Adipocyte (in vitro differentiated cells): ENCODE results near the gene HOXA5.

ENCODE experiments used
- DNase-seq: peaks from one replicate; pipeline ENCODE4 v3.0.0-alpha.2; 2015; ENCODE audit warnings: low read depth
- H3K27me3 ChIP-seq: replicated peaks from 2 replicates; pipeline ENCODE4 v1.7.0; 2013; ENCODE audit warnings: mild to moderate bottlenecking, low read length, moderate library complexity; ENCODE audit not compliant: control insufficient read depth, insufficient read depth
- H3K36me3 ChIP-seq: 2 replicates; pipeline ENCODE4 v1.7.0; 2013; ENCODE audit warnings: low read length, mild to moderate bottlenecking, moderate library complexity; ENCODE audit not compliant: control insufficient read depth, insufficient read depth, severe bottlenecking
- H3K4me1 ChIP-seq: 2 replicates; pipeline ENCODE4 v1.7.0; 2013; ENCODE audit warnings: mild to moderate bottlenecking, low read length, moderate library complexity; ENCODE audit not compliant: control insufficient read depth, insufficient read depth
- H3K4me3 ChIP-seq: 2 replicates; pipeline ENCODE4 v1.7.0; 2013; ENCODE audit warnings: mild to moderate bottlenecking, low read length, moderate library complexity
- H3K9ac ChIP-seq: 2 replicates; pipeline ENCODE4 v1.7.0; 2013; ENCODE audit warnings: mild to moderate bottlenecking, low read length, moderate library complexity
- H3K9me3 ChIP-seq: 2 replicates; pipeline ENCODE4 v1.7.0; 2013; ENCODE audit warnings: mild to moderate bottlenecking, low read length, moderate library complexity; ENCODE audit not compliant: control insufficient read depth

Gene HOXA5

GRCh38 chr7:27148031-27148755, 4.7 kb upstream of the HOXA5 start:
- H3K27me3 ChIP-seq, result no peaks in the 10 kb centered on the region
- peak overlapping the region; percentile 97 for H3K9ac ChIP-seq
- H3K36me3 ChIP-seq, result peaks cover 16% of the 10 kb centered on the region
- no peak for DNase-seq
- H3K4me3 ChIP-seq, result peak overlapping the region; percentile 94
- H3K9me3 ChIP-seq, result no peaks in the 10 kb centered on the region
- H3K4me1 ChIP-seq, result peaks cover 40% of the 10 kb centered on the region

- Histone ChIP-seq H3K9me3 (no peaks in the 10 kb centered on the region), H3K27me3 (no peaks in the 10 kb centered on the region), H3K4me1 (peaks cover 36% of the 10 kb centered on the region), H3K36me3 (peaks cover 16% of the 10 kb centered on the region), H3K9ac (peak within 1 kb of the TSS; percentile 97), H3K4me3 (peak within 1 kb of the TSS; percentile 94)
- DNase-seq, result no peak
Measured at GRCh38 chr7:27147199-27148030, 3.9 kb upstream of the HOXA5 start, which contains the start of gene HOXA6. TSS of gene HOXA6 (minus strand) at chr7:27147774. CDS start at chr7:27147749, 25 bp downstream.

GRCh38 chr7:27146491-27147198, 3.2 kb upstream of the HOXA5 start:
- no peak for DNase-seq
- Histone ChIP-seq H3K27me3 (no peaks in the 10 kb centered on the region), H3K4me1 (peaks cover 36% of the 10 kb centered on the region), H3K9me3 (no peaks in the 10 kb centered on the region), H3K9ac (peak overlapping the region; percentile 88), H3K36me3 (peaks cover 18% of the 10 kb centered on the region), H3K4me3 (peak overlapping the region; percentile 94)

GRCh38 chr7:27145914-27146412, 2.5 kb upstream of the HOXA5 start:
- Histone ChIP-seq H3K4me3 (peak overlapping the region; percentile 94), H3K4me1 (peaks cover 39% of the 10 kb centered on the region), H3K36me3 (peaks cover 25% of the 10 kb centered on the region), H3K9me3 (no peaks in the 10 kb centered on the region), H3K27me3 (no peaks in the 10 kb centered on the region), H3K9ac (peak overlapping the region; percentile 88)
- DNase-seq, result no peak

- peak overlapping the region; percentile 88 for H3K9ac ChIP-seq
- peaks cover 25% of the 10 kb centered on the region for H3K36me3 ChIP-seq
- no peak for DNase-seq
Measured at GRCh38 chr7:27145165-27145913, 1.9 kb upstream of the HOXA5 start.

GRCh38 chr7:27144781-27145164, 1.3 kb upstream of the HOXA5 start:
- peaks cover 50% of the 10 kb centered on the region for H3K4me1 ChIP-seq
- H3K27me3 ChIP-seq, result no peaks in the 10 kb centered on the region
- H3K9me3 ChIP-seq, result no peaks in the 10 kb centered on the region
- DNase-seq, result no peak
- peak overlapping the region; percentile 94 for H3K4me3 ChIP-seq
- peak overlapping the region; percentile 88 for H3K9ac ChIP-seq
- H3K36me3 ChIP-seq, result peaks cover 25% of the 10 kb centered on the region

More at GRCh38 chr7:27145165-27145913, 1.9 kb upstream of the HOXA5 start:
- Histone ChIP-seq H3K4me1 (peaks cover 44% of the 10 kb centered on the region), H3K27me3 (no peaks in the 10 kb centered on the region), H3K4me3 (peak overlapping the region; percentile 94), H3K9me3 (no peaks in the 10 kb centered on the region)

GRCh38 chr7:27143950-27144780, 684 bp upstream of the HOXA5 start:
- Histone ChIP-seq H3K36me3 (peaks cover 25% of the 10 kb centered on the region), H3K4me1 (peaks cover 50% of the 10 kb centered on the region), H3K4me3 (peak overlapping the region; percentile 94), H3K9ac (peak overlapping the region; percentile 88), H3K9me3 (no peaks in the 10 kb centered on the region), H3K27me3 (no peaks in the 10 kb centered on the region)
- no peak for DNase-seq

GRCh38 chr7:27142580-27143022, 880 bp downstream of the HOXA5 start:
- Histone ChIP-seq H3K27me3 (no peaks in the 10 kb centered on the region), H3K4me1 (peaks cover 57% of the 10 kb centered on the region), H3K9ac (peak overlapping the region; percentile 88), H3K4me3 (peak overlapping the region; percentile 82), H3K9me3 (no peaks in the 10 kb centered on the region), H3K36me3 (peaks cover 25% of the 10 kb centered on the region)
- DNase-seq, result no peak

GRCh38 chr7:27141923-27142579, 1.4 kb downstream of the HOXA5 start:
- Histone ChIP-seq H3K4me1 (peaks cover 57% of the 10 kb centered on the region), H3K4me3 (peak overlapping the region; percentile 82), H3K36me3 (peaks cover 25% of the 10 kb centered on the region), H3K27me3 (no peaks in the 10 kb centered on the region), H3K9ac (peak overlapping the region; percentile 88), H3K9me3 (no peaks in the 10 kb centered on the region)
- no peak for DNase-seq
